ENCODE data around the gene NEFH.

DNA sequence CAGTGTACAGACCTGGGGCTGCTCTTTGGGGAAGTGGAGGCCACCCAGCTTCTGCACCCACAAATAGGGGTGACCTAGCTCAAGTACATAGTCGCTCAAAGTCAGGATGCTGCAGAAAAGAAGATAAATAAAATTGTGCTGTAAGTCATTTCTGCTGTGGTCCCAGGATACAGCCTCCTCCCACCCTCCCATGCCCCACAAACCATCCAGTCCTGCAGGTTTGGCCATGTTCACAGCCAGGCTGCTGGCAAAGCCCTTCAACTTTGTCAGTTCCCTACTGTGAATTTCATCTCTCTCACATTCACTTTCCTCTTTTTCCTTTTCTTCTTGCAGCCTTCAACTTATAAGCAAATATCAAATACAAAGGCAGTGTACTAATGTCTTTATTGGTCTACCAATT, 40.0 kb downstream of the NEFH start:
- TF ChIP-seq POLR2A (IDR thresholded peaks at IDR 0.05) = no peak
- TF ChIP-seq CTCF (IDR thresholded peaks at IDR 0.05 in 4 of 5, conservative IDR thresholded peaks at IDR 0.05 in 1 of 5) = no peak
